ENCODE results near the gene CARMIL1.

Gene CARMIL1

GRCh38 chr6:25448965-25449538, 169.9 kb downstream of the CARMIL1 start:
- TF ChIP-seq CTCF (conservative IDR thresholded peaks at IDR 0.05; ENCODE audit: low read depth, low read length) = no peak
- H3K4me3 ChIP-seq (ENCODE audit: low read depth, low read length) = no peak overlapping the region
- no peak for DNase-seq (ENCODE audit: low read depth)

GRCh38 chr6:25449774-25450173, 170.6 kb downstream of the CARMIL1 start:
- peak; percentile 59 for DNase-seq (ENCODE audit: low read depth)
- no peak for TF ChIP-seq CTCF (conservative IDR thresholded peaks at IDR 0.05; ENCODE audit: low read depth, low read length)
- H3K4me3 ChIP-seq (ENCODE audit: low read depth, low read length) = no peak overlapping the region

GRCh38 chr6:25450469-25451198, 171.5 kb downstream of the CARMIL1 start:
- TF ChIP-seq CTCF (conservative IDR thresholded peaks at IDR 0.05; ENCODE audit: low read depth, low read length) = no peak
- no peak overlapping the region for H3K4me3 ChIP-seq (ENCODE audit: low read depth, low read length)
- no peak for DNase-seq (ENCODE audit: low read depth)

- TF ChIP-seq CTCF (conservative IDR thresholded peaks at IDR 0.05; ENCODE audit: low read depth, low read length) = no peak
- DNase-seq (ENCODE audit: low read depth) = no peak
- H3K4me3 ChIP-seq (ENCODE audit: low read depth, low read length) = no peak overlapping the region
Observed at GRCh38 chr6:25452031-25452430, 172.9 kb downstream of the CARMIL1 start.

- DNase-seq (ENCODE audit: low read depth) = no peak
- no peak overlapping the region for H3K4me3 ChIP-seq (ENCODE audit: low read depth, low read length)
- no peak for TF ChIP-seq CTCF (conservative IDR thresholded peaks at IDR 0.05; ENCODE audit: low read depth, low read length)
Observed at GRCh38 chr6:25453288-25453687, 174.1 kb downstream of the CARMIL1 start.

- no peak for TF ChIP-seq CTCF (conservative IDR thresholded peaks at IDR 0.05; ENCODE audit: low read depth, low read length)
- DNase-seq (ENCODE audit: low read depth) = peak; percentile 42
- no peak overlapping the region for H3K4me3 ChIP-seq (ENCODE audit: low read depth, low read length)
Observed at GRCh38 chr6:25454136-25454535, 175.0 kb downstream of the CARMIL1 start.

Measured in choroid plexus epithelial cell (primary cell).